ENCODE measurements around the gene RAB11FIP3. TPM values are rescaled to one million over a fixed set of nuclear protein-coding genes. Genes with fewer than 3 reads are reported as not detected.

The RAB11FIP3 gene
- total and polyA plus RNA-seq, 10 of the 15 experiments (the other 5 are each of a cell fraction or from before 2014, with no cell fraction given), result 1.2 to 27.3 (median 7.7) TPM

GRCh38 chr16:536746-537145 is 111.3 kb downstream of the RAB11FIP3 start (continued):
- no peak for TF ChIP-seq YBX1 (IDR thresholded peaks at IDR 0.05)
- TF ChIP-seq NFIC (IDR thresholded peaks at IDR 0.05; ENCODE audit: low read depth, low read length), result no peak
- no peak for TF ChIP-seq BHLHE40 (IDR thresholded peaks at IDR 0.05; ENCODE audit: borderline replicate concordance in 1 of 2, low read depth in 2 of 2, low read length in 1 of 2)
- TF ChIP-seq SPI1 (IDR thresholded peaks at IDR 0.05; ENCODE audit: borderline replicate concordance, insufficient read depth, low read depth, low read length), result no peak

- ChIA-PET SMC1A (ENCODE audit: uncharacterized antibody, unreplicated experiment) (no interaction called here), CTCF (no interaction called here), RAD21 (ENCODE audit: unreplicated experiment) (no interaction called here), POLR2A (no interaction called here)
- intact Hi-C loops (cut with micrococcal nuclease; ENCODE audit: unreplicated experiment) (no loop called here), in situ Hi-C loops (cut with MboI) (no loop called here)
- Histone ChIP-seq H4K20me1 (ENCODE audit: control insufficient read depth, insufficient read depth) (no peaks in the 10 kb centered on the region), H3K27me3 (replicated peaks in 1 of 2; ENCODE audit: control insufficient read depth in 2 of 2, insufficient read depth in 2 of 2, low read length in 1 of 2) (no peaks in the 10 kb centered on the region), H3K4me3 (no peak overlapping the region), H3K4me1 (ENCODE audit: control insufficient read depth, insufficient read depth, low read length) (no peaks in the 10 kb centered on the region), H3K27ac (ENCODE audit: control insufficient read depth, insufficient read depth) (no peak overlapping the region), H3K79me2 (ENCODE audit: control insufficient read depth, insufficient read depth, low read length) (no peaks in the 10 kb centered on the region; the same call in none of the 2 replicates), H3K9me3 (replicated peaks; ENCODE audit: control insufficient read depth, insufficient read depth, low read length) (no peaks in the 10 kb centered on the region), H3K36me3 (ENCODE audit: control insufficient read depth in 2 of 2, insufficient read depth in 2 of 2, low read length in 1 of 2) (peaks cover 0 to 26% of the 10 kb centered on the region in 2 experiments; a peak in 3 of 4 replicates), H2AFZ (ENCODE audit: control insufficient read depth, low read depth, low read length) (no peak overlapping the region), H3K9ac (ENCODE audit: control insufficient read depth, insufficient read depth, low read length) (no peak overlapping the region), H3K4me2 (ENCODE audit: control insufficient read depth, insufficient read depth) (no peak overlapping the region)
- no TSS peak for BruUV-seq (replicated peaks)
- WGBS (ENCODE audit: insufficient coverage, insufficient replicate concordance, low lambda C conversion rate, missing lambda C conversion rate), result 94% methylated on average over 58 of the region's 60 CpGs
- FAIRE-seq (no peak), DNase-seq (ENCODE audit: low read depth, low spot score) (no peak), ATAC-seq (no peak)
- TF ChIP-seq MLLT1 (IDR thresholded peaks at IDR 0.05) (no peak), FOXK2 (IDR thresholded peaks at IDR 0.05) (no peak), GABPA (IDR thresholded peaks at IDR 0.05; ENCODE audit: low read depth) (no peak), CUX1 (IDR thresholded peaks at IDR 0.05; ENCODE audit: insufficient replicate concordance, low read depth, low read length) (no peak), POLR2A (IDR thresholded peaks at IDR 0.05; ENCODE audit: low read depth, low read length) (peak; percentile 31; the same call in 1 of the 2 replicates), ZNF622 (IDR thresholded peaks at IDR 0.05) (no peak), IRF5 (IDR thresholded peaks at IDR 0.05; ENCODE audit: borderline replicate concordance) (no peak), ZNF274 (IDR thresholded peaks at IDR 0.05; ENCODE audit: insufficient read depth, insufficient read length) (no peak)
These were observed 112.2 kb downstream of the RAB11FIP3 start for GRCh38 chr16:537415-538335.
